OCI-LY7 (cell line): ENCODE results near the gene SYK. TPM values are rescaled to one million over a fixed set of nuclear protein-coding genes. Genes with fewer than 3 reads are reported as not detected.
A peak's percentile ranks its signal among the peaks of the same experiment; 100 is the strongest.

Source experiments
- BruUV-seq: library from RNA; stranded (reverse); fragments of 400-500 nt; replicated peaks from 2 replicates; lab custom pipeline; 2021; lab: Mats Ljungman, UMichigan
- CTCF ChIA-PET: fragments of 300-600 bp; sonication (Branson Sonifier 250); formaldehyde crosslinking; loops from one replicate; lab custom pipeline; 2022; ENCODE audit warnings: antibody characterized with exemption; ENCODE audit not compliant: unreplicated experiment; lab: Charles Lee
- POLR2A ChIA-PET: fragments of 300-600 bp; sonication (Branson Sonifier 250); formaldehyde crosslinking; loops from one replicate; lab custom pipeline; 2022; ENCODE audit warnings: antibody characterized with exemption; lab: Charles Lee
- DNase-seq: peaks from one replicate; pipeline ENCODE4 v3.0.0-alpha.2; 2015; ENCODE audit warnings: low spot score
- H2AFZ ChIP-seq: fragments of 200-600 bp; sonication (generic), shearing (Covaris generic); 2 replicates; pipeline ENCODE4 v1.6.1; 2014; ENCODE audit warnings: mild to moderate bottlenecking, antibody characterized with exemption, low read length, moderate library complexity
- H3K27ac ChIP-seq: fragments of 200-600 bp; sonication (generic); 2 replicates; pipeline ENCODE4 v1.5.1; 2014; ENCODE audit warnings: mixed run types, low read depth, mild to moderate bottlenecking, moderate library complexity, low read length, inconsistent platforms; ENCODE audit not compliant: poor library complexity, severe bottlenecking
- H3K36me3 ChIP-seq: fragments of 200-600 bp; sonication (generic); 2 replicates; pipeline ENCODE4 v1.6.1; 2014; ENCODE audit warnings: mild to moderate bottlenecking, antibody characterized with exemption, low read length, moderate library complexity, mixed read lengths; ENCODE audit not compliant: insufficient read depth
- H3K4me1 ChIP-seq: fragments of 200-600 bp; sonication (generic); 2 replicates; pipeline ENCODE4 v1.5.1; 2014; ENCODE audit warnings: mild to moderate bottlenecking, low read length; ENCODE audit not compliant: insufficient read depth, poor library complexity, severe bottlenecking
- H3K4me2 ChIP-seq: fragments of 200-600 bp; sonication (generic); 2 replicates; pipeline ENCODE4 v1.6.1; 2014; ENCODE audit warnings: mild to moderate bottlenecking, low read length
- H3K4me3 ChIP-seq: fragments of 200-600 bp; sonication (generic); 2 replicates; pipeline ENCODE4 v1.5.1; 2014; ENCODE audit warnings: mild to moderate bottlenecking, low read depth, low read length; ENCODE audit not compliant: poor library complexity, severe bottlenecking
- H3K79me2 ChIP-seq: fragments of 200-600 bp; sonication (generic); 2 replicates; pipeline ENCODE4 v1.6.1; 2016; ENCODE audit warnings: low read depth, mild to moderate bottlenecking, low read length, moderate library complexity, mixed read lengths; ENCODE audit not compliant: insufficient read depth
- H3K9me2 ChIP-seq: fragments of 200-600 bp; sonication (generic); 2 replicates; pipeline ENCODE4 v1.6.1; 2016; ENCODE audit warnings: mild to moderate bottlenecking, low read length, mixed read lengths; ENCODE audit not compliant: insufficient read depth
- H3K9me3 ChIP-seq: fragments of 200-600 bp; sonication (generic); 2 replicates; pipeline ENCODE4 v1.6.1; 2014; ENCODE audit warnings: mild to moderate bottlenecking, mixed run types, low read length, mixed read lengths
- H4K20me1 ChIP-seq: fragments of 200-600 bp; sonication (generic); 2 replicates; pipeline ENCODE4 v1.6.1; 2014; ENCODE audit warnings: mild to moderate bottlenecking, antibody characterized with exemption, low read length, moderate library complexity, mixed read lengths; ENCODE audit not compliant: insufficient read depth
- CTCF ChIP-seq: fragments of 200-600 bp; sonication (generic); conservative IDR thresholded peaks from 2 replicates; pipeline ENCODE4 v1.5.1; 2014; ENCODE audit warnings: mild to moderate bottlenecking, antibody characterized with exemption, low read length, moderate library complexity, mixed read lengths
- EZH2phosphoT487 ChIP-seq: fragments of 200-600 bp; sonication (generic); IDR thresholded peaks from 2 replicates; pipeline ENCODE4 v1.6.1; 2018; ENCODE audit warnings: low read depth, borderline replicate concordance, mild to moderate bottlenecking, mixed run types, antibody characterized with exemption, low read length, moderate library complexity, mixed read lengths
- intact Hi-C: fragments of 100-400 bp; cut with micrococcal nuclease; formaldehyde crosslinking; loops from one replicate; pipeline ENCODE4 v1.10.0; 2022; ENCODE audit not compliant: unreplicated experiment
- total RNA-seq, 2 experiments: library from RNA; depleted of rRNA in 1 of 2; stranded (reverse); fragments of >200 nt in 1 of 2; shearing (Covaris generic) in 1 of 2; gene quantifications; 2 replicates each; pipeline ENCODE4 v1.2.3, GENCODE V29; 2014 to 2022

Gene SYK
- total RNA-seq, 2 experiments from 2014 or later = 112 to 175 TPM

DNA sequence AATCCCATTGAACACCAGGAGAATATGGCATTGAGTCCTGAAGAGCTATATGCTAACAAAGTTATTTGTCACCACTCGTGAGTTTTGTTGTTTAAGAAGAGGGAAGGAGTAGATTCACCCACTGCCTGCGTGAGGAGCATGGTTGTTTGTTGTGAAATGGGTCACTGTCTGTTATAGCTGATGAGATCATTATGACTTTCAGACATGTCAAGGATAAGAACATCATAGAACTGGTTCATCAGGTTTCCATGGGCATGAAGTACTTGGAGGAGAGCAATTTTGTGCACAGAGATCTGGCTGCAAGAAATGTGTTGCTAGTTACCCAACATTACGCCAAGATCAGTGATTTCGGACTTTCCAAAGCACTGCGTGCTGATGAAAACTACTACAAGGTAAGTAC, 76.9 kb downstream of the SYK start:
- ChIA-PET POLR2A (interaction anchor here (0.5 to 1.4 kb wide), 4 partner anchors 9 to 261 kb away, joined by 3 to 6 read pairs (median 4); no protein-coding TSS in a partner anchor), CTCF (no interaction called here)
- DNase-seq = no peak
- Histone ChIP-seq H4K20me1 (no peaks in the 10 kb centered on the region), H3K4me3 (no peak overlapping the region), H2AFZ (no peak overlapping the region), H3K27ac (no peak overlapping the region), H3K4me1 (peaks cover 44% of the 10 kb centered on the region), H3K9me2 (no peaks in the 10 kb centered on the region), H3K4me2 (no peak overlapping the region), H3K9me3 (peaks cover 2% of the 10 kb centered on the region; the same call in 1 of the 2 replicates), H3K79me2 (no peaks in the 10 kb centered on the region; the same call in 1 of the 2 replicates), H3K36me3 (peaks cover 91% of the 10 kb centered on the region)
- TF ChIP-seq CTCF (no peak), EZH2phosphoT487 (no peak)
- intact Hi-C loops = no loop called here
- BruUV-seq = no TSS peak

DNA sequence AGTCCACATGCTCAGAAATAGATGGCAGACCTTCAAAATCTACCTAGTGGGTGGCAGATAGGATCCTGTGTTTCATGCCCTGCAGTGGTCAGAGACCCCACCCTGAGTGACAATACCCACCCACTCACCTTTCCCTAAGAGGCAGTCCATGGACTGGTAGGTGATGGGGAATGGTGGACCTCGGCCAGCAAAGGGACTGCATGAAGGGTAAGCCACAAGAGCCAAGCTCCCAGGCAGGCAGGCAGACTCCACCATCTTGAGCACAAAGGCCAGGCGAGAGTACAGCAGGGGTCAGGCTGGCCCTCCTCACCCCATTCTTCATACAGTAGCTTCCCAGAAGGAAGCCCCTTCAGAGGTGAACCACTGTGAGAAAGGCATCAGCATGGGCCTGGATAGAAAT, 78.4 kb downstream of the SYK start:
- Histone ChIP-seq H2AFZ (no peak overlapping the region), H3K4me2 (peak overlapping the region; percentile 57), H4K20me1 (no peaks in the 10 kb centered on the region), H3K9me2 (no peaks in the 10 kb centered on the region), H3K36me3 (peaks cover 86% of the 10 kb centered on the region), H3K79me2 (no peaks in the 10 kb centered on the region; the same call in 1 of the 2 replicates), H3K9me3 (peaks cover 9% of the 10 kb centered on the region; the same call in 1 of the 2 replicates), H3K27ac (peak overlapping the region; percentile 92), H3K4me3 (peak overlapping the region; percentile 4), H3K4me1 (peaks cover 44% of the 10 kb centered on the region)
- no peak for TF ChIP-seq CTCF
- POLR2A ChIA-PET = interaction anchor here (0.6 to 1.4 kb wide), 2 partner anchors 78 to 83 kb away, joined by 3 read pairs; no protein-coding TSS in a partner anchor
- BruUV-seq = no TSS peak
- intact Hi-C loops = loop anchor here (2.0 to 5.0 kb wide), 2 partner anchors 48 to 75 kb away; no protein-coding TSS in a partner anchor
- CTCF ChIA-PET = no interaction called here
- no peak for DNase-seq

- Histone ChIP-seq H3K9me3 (peaks cover 9% of the 10 kb centered on the region; the same call in 1 of the 2 replicates), H3K36me3 (peaks cover 88% of the 10 kb centered on the region), H3K9me2 (no peaks in the 10 kb centered on the region), H2AFZ (no peak overlapping the region), H3K79me2 (no peaks in the 10 kb centered on the region; the same call in 1 of the 2 replicates), H3K4me3 (peak overlapping the region; percentile 25), H3K4me1 (peaks cover 44% of the 10 kb centered on the region), H3K4me2 (peak overlapping the region; percentile 57), H4K20me1 (no peaks in the 10 kb centered on the region), H3K27ac (peak overlapping the region; percentile 92)
- BruUV-seq = no TSS peak
- intact Hi-C loops = loop anchor here (2.0 to 5.0 kb wide), 2 partner anchors 48 to 76 kb away; no protein-coding TSS in a partner anchor
- ChIA-PET CTCF (no interaction called here), POLR2A (interaction anchor here (0.6 to 1.4 kb wide), 4 partner anchors 20 to 84 kb away, joined by 3 to 4 read pairs (median 3); no protein-coding TSS in a partner anchor)
- no peak for TF ChIP-seq CTCF
- no peak for TF ChIP-seq EZH2phosphoT487
- peak; percentile 85 for DNase-seq
These were observed 79.0 kb downstream of the SYK start for GRCh38 chr9:90880669-90881068.
